Measurements from ENCODE around the gene WDR26.

GRCh38 chr1:224466154-224466553, 31.6 kb upstream of the WDR26 start:
- no peak for TF ChIP-seq CTCF (IDR thresholded peaks at IDR 0.05)
- no peak for TF ChIP-seq POLR2A (IDR thresholded peaks at IDR 0.05)

Measured in lower leg skin (tissue), 3 donors.